Psoas muscle (tissue), 8 donors: ENCODE results near the gene KLHL2. TPM values are rescaled to one million over a fixed set of nuclear protein-coding genes. Genes with fewer than 3 reads are reported as not detected.

Source experiments
- ATAC-seq, 4 donors: fragments of 200-7000 bp; cut with Tn5 transposase; one replicate each; pipeline ENCODE4 v1.9.1; 2020; ENCODE audit warnings: moderate library complexity in 3 of 4, mild to moderate bottlenecking in 2 of 4
- DNase-seq, 2 donors: peaks; one replicate each; pipeline ENCODE4 v3.0.0-alpha.2; 2020
- H3K27ac ChIP-seq: fragments of 200-600 bp; one replicate; pipeline ENCODE4 v1.8.0; 2022
- H3K27me3 ChIP-seq, 3 donors: fragments of 200-600 bp in 1 of 3; one replicate each; pipeline versions ENCODE4 v1.6.1 to v1.8.0; 2013 to 2022; ENCODE audit warnings: low read length in 2 of 3, mild to moderate bottlenecking in 2 of 3, moderate library complexity in 1 of 3; ENCODE audit not compliant: insufficient read depth in 3 of 3
- H3K36me3 ChIP-seq, 2 donors: fragments of 200-600 bp in 1 of 2; one replicate each; pipeline versions ENCODE4 v1.6.1 to v1.8.0; 2013 to 2022; ENCODE audit warnings: low read depth in 1 of 2, mild to moderate bottlenecking in 1 of 2, moderate library complexity in 1 of 2; ENCODE audit not compliant: insufficient read depth in 1 of 2
- H3K4me1 ChIP-seq: fragments of 200-600 bp; one replicate; pipeline ENCODE4 v1.8.0; 2022
- H3K4me3 ChIP-seq: fragments of 200-600 bp; one replicate; pipeline ENCODE4 v1.8.0; 2022; ENCODE audit warnings: mild to moderate bottlenecking
- H3K9me3 ChIP-seq: fragments of 200-600 bp; one replicate; pipeline ENCODE4 v1.8.0; 2022
- whole genome bisulfite sequencing, 3 donors: extraction: QIAGEN DNeasy Blood & Tissue Kit; methylation state at CpG; one replicate each; pipeline versions ENCODE4 v1.1.6 to v1.1.7; 2013; 5-methylcytosine and 5-hydroxymethylcytosine counted together
- intact Hi-C, 2 donors: fragments of 100-400 bp; cut with DNase I; formaldehyde crosslinking; loops; one replicate each; pipeline versions ENCODE4 v1.11.0 to v1.14.2; 2022
- polyA plus RNA-seq, 3 donors: library from polyadenylated mRNA; stranded (reverse); fragments of 200-250 nt; gene quantifications; one replicate each; pipeline ENCODE4 v1.2.3, GENCODE V29; 2013
- total RNA-seq, 4 donors: library from RNA; stranded (reverse); fragmentation: NEBNext Ultra II Directional in 2 of 4; extraction: Animal tissue kit (Norgen Biotek cat#: 25700) in 2 of 4; gene quantifications; one replicate each; pipeline versions ENCODE4 v1.2.1 to v1.2.4, GENCODE V29; 2021 to 2023
- TF ChIP-seq, protein P1 (sequence below): fragments of 200-600 bp; IDR thresholded peaks from one replicate; pipeline ENCODE4 v1.8.0; 2022; ENCODE audit warnings: antibody characterized with exemption
- donor health status: healthy with polysubstance abuse.
- donor health status: DM: no; HTN: no; CAD: no; lungs with moderate emphysema.
- donor health status: Bipolar disorder and iron deficiency.
- donor health status: healthy.
- donor health status: DM: yes; HTN: yes; CAD: no.
- donor health status: DM: no; HTN: no; CAD: no.
- donor health status: DM: no; HTN: no; CAD: no.
- donor health status: DM: yes; HTN: yes; CAD: no.

The KLHL2 gene
- total and polyA plus RNA-seq, 7 donors = 3.1 to 7.8 (median 4.5) TPM

GRCh38 chr4:165369522-165369921, 162.2 kb downstream of the KLHL2 start:
- Histone ChIP-seq H3K4me3 (no peak overlapping the region), H3K27ac (no peak overlapping the region), H3K4me1 (no peaks in the 10 kb centered on the region), H3K36me3 (no peaks in the 10 kb centered on the region), H3K9me3 (peaks cover 4% of the 10 kb centered on the region), H3K27me3 (no peaks in the 10 kb centered on the region)
- whole genome bisulfite sequencing, 3 donors = 57 to 76% (median 74%) methylated on average over 5 of the region's 5 CpGs
- DNase-seq = no peak
- TF ChIP-seq, protein P1, sequence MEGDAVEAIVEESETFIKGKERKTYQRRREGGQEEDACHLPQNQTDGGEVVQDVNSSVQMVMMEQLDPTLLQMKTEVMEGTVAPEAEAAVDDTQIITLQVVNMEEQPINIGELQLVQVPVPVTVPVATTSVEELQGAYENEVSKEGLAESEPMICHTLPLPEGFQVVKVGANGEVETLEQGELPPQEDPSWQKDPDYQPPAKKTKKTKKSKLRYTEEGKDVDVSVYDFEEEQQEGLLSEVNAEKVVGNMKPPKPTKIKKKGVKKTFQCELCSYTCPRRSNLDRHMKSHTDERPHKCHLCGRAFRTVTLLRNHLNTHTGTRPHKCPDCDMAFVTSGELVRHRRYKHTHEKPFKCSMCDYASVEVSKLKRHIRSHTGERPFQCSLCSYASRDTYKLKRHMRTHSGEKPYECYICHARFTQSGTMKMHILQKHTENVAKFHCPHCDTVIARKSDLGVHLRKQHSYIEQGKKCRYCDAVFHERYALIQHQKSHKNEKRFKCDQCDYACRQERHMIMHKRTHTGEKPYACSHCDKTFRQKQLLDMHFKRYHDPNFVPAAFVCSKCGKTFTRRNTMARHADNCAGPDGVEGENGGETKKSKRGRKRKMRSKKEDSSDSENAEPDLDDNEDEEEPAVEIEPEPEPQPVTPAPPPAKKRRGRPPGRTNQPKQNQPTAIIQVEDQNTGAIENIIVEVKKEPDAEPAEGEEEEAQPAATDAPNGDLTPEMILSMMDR = no peak
- no peak for ATAC-seq
- intact Hi-C loops = no loop called here

GRCh38 chr4:165370530-165370929, 163.2 kb downstream of the KLHL2 start:
- Histone ChIP-seq H3K9me3 (peaks cover 11% of the 10 kb centered on the region), H3K27ac (no peak overlapping the region), H3K36me3 (no peaks in the 10 kb centered on the region), H3K27me3 (no peaks in the 10 kb centered on the region), H3K4me3 (no peak overlapping the region), H3K4me1 (no peaks in the 10 kb centered on the region)
- TF ChIP-seq, protein P1 = no peak
- 81 to 93% (median 85%) methylated on average over 1 of the region's 1 CpG for WGBS, 3 donors
- DNase-seq = no peak
- no peak for ATAC-seq
- intact Hi-C loops = no loop called here

Other genes starting within 250 kb of the KLHL2 start
- under 1 TPM in 1 of 4 donors, not detected in 3; 0.58 TPM for gene TRIM61, start 229.9 kb upstream of the KLHL2 start, total RNA-seq
- under 1 TPM in 2 of 3 donors, not detected in 1; 0.08 to 0.26 TPM for gene TRIM61, start 229.9 kb upstream of the KLHL2 start, polyA plus RNA-seq
- gene TRIM60, start 175.6 kb upstream of the KLHL2 start, total RNA-seq = not detected
- gene TRIM60, start 175.6 kb upstream of the KLHL2 start, polyA plus RNA-seq = not detected
- gene TRIM75, start 153.7 kb upstream of the KLHL2 start, total RNA-seq = not detected
- gene TRIM75, start 153.7 kb upstream of the KLHL2 start, polyA plus RNA-seq = not detected
- gene TMEM192, start 94.7 kb upstream of the KLHL2 start, total RNA-seq = 10 to 100 TPM; 13.5 to 16.3 (median 15.3) TPM
- 10 to 100 TPM in 1 of 3 donors, 1 to 10 TPM in 2; 4.4 to 16.0 (median 6.7) TPM for gene TMEM192, start 94.7 kb upstream of the KLHL2 start, polyA plus RNA-seq
- gene MSMO1, start 120.1 kb downstream of the KLHL2 start, total RNA-seq = 1 to 10 TPM; 2.9 to 5.9 (median 4.0) TPM
- 1 to 10 TPM; 4.0 to 5.2 (median 4.9) TPM for gene MSMO1, start 120.1 kb downstream of the KLHL2 start, polyA plus RNA-seq
- 10 to 100 TPM; 12.2 to 34.8 (median 22.4) TPM for gene CPE, start 171.4 kb downstream of the KLHL2 start, total RNA-seq
- 10 to 100 TPM in 2 of 3 donors, 1 to 10 TPM in 1; 9.4 to 10.3 (median 10.1) TPM for gene CPE, start 171.4 kb downstream of the KLHL2 start, polyA plus RNA-seq